HG02642 (cell line): Measurements from ENCODE around the gene SLC32A1.

Experiments used
- ATAC-seq: cut with Tn5 transposase; IDR thresholded peaks from one replicate; pipeline ENCODE4 v1.9.1; 2021; ENCODE audit warnings: mild to moderate bottlenecking; ENCODE audit not compliant: unreplicated experiment, poor library complexity

SLC32A1 gene

GRCh38 chr20:38723848-38724625 is at the start of gene SLC32A1:
Gene SLC32A1 (plus strand): TSS chr20:38724486. CDS start chr20:38724725, 239 bp downstream.
- ATAC-seq, result no peak

DNA sequence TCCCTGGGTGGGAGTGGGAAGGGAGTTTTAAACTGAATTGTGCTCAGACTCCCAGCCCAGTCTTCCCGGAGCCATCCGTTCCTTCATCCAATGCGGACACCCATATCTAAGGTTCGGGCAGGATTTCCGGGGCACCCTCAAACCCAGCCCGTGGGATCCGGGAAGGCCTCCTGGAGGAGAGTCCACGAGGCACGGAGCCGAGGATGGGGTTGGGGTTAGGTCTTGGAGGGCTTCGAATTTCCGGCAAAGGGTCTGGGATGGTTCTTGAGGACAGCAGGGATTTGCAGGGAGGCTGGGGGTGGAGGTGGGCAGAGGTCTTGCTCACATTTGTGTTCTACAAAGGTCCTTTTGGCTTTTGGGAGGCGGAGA is 49.5 kb upstream of the SLC32A1 start:
- no peak for ATAC-seq

DNA sequence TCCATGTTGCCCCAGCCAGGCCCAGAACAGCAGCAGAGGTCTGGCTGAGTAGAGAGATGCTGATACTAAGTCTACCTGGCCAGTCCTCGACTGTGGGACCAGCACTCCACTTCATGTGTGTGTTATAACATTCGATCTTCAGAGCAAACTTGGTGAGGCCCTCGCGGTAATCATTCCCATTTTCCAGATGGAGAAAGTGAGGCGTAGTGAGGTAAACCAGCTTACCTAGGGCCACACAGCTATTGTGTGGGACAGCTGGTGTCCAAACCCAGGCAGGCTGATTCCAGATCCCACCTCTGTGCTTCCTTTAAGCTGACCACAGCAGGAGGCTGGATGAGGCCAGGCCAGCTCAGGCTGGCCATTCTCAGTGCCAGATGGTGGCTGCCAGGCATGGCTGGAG is 47.7 kb upstream of the SLC32A1 start:
- ATAC-seq, result no peak

DNA sequence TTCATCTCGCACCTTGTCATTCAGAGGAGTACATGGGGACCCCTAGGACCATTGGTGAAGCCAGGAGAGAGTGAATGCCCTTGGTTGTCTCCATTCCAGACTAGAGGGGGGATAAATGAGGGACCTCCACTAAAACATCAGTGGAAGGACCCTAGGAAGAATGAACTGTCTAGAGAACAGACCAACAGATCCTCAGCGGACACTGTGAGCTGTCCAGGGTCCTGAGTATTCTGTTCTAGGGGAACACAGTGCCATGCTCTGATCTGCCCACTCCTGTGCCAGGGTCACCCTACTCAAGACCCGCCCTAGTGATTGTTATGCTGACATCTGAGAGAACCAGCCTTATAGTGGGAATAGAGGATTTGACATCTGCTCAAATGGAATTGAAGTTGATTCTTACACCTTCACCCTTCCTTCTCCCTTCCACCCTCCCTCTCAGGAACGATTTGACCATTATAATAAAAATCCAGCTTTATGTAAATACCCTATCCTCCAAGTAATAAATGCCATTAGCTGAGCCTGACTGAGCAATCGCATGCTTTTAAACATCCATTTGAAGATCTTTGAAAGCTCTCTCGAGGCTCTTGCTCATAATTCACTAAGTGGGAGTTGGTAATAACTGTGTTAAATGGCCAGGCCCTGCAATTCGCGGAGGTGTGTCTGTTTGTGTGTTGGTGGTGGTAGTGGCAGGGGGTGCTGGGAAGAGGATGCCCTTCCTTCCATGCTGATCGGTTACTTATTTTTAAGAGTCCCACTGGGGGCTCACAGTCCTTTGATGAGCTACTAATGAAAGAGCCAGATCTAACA is 43.6 kb upstream of the SLC32A1 start:
- no peak for ATAC-seq

GRCh38 chr20:38685271-38685670 is 39.0 kb upstream of the SLC32A1 start:
- no peak for ATAC-seq

DNA sequence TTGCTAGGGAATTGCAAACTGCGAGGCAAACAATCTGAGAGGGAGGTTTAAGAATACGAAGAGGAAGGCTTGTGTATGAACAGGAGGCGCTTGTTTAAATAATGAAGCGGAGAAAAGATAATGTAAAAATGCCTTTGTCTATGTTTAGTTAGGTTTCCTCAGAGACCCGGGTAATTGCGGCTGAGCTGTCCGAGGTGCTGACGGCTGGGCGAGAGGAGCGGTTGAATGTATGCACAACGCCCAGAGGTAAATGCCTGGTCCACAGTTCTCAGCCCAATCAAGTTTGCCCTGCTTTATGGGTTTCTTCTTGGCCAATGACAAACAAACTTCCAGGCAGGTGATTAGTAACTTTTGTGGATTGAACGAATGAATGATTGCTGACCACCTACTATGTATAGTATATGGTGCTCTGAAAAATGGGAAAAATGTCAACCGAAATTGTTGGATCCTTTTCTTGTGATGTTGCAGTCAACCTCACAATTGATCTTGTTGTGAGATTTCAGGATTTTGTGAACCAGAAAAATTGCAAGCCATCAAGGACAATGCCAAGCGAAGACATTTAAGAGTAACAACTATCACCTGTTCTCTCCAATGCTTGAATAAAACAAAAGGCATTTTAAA is 38.3 kb upstream of the SLC32A1 start:
- ATAC-seq, result no peak

DNA sequence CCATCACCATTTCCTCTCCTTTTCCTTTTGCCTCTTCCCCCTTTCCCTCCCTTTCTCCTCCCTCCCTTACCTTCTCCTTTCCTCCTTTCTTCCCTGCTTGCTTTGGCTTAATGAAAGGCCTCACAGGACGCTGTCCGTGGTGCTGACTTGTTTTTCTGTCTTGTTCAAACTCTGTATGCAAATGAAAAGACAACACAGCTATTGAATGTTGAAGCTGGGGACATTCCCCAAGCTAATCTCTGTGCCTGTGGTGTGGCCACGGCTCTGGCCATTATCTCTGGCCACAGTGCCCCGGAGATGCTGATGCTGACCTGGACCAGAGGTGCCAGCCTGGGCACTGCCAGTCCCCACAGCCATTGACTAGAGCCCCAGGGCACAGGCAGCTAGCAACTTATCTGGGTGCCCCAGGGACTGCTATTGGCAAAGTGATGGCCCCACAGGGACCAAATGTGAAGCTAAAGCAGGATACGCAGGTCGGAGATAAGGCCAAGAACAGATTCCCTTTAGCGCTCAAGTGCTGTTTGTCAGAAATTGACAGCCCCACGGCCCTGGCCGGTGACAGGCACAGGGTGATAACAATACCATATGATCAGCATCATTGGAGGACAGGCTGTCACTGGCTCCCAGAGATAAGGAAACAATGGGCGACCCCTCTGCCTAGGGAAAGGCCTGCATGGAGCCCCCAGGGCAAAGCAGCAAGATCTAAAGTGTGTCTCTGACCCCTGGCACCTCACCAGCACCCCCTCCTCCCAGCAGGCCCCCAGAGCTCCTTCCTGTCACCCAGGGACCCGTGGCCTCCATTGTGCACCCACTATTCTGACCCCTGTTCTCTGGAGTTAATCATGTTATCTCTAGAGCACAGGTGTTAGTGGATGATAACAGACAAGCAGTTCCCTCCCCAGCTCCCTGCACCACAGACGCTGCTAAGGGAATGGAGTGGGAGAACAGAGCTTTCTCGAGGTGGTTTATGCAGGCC is 31.6 kb upstream of the SLC32A1 start:
- ATAC-seq, result no peak

- no peak for ATAC-seq
These were observed 27.0 kb upstream of the SLC32A1 start for GRCh38 chr20:38697306-38697705.

- ATAC-seq, result no peak
These were observed 25.7 kb upstream of the SLC32A1 start for GRCh38 chr20:38698541-38698940.

DNA sequence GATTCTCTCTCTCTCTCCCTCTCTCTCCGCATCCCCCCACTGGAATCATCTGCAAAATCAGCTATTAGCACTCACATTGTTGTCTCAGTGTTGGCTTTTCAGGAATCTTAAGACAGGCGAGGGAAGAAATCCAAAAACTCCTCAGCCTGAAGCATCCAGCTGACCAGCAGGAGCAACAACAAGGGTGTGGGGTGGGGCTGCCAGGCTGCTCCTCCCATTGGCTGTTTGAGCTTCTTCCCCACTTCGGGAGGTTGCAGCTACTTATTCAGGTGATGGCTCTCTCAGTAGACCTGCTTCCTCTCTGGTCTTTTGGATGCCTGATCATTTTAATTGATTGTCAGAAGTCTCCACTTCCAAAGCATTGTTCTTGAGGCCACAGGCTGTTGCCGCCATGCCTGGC is 24.1 kb upstream of the SLC32A1 start:
- ATAC-seq, result no peak

DNA sequence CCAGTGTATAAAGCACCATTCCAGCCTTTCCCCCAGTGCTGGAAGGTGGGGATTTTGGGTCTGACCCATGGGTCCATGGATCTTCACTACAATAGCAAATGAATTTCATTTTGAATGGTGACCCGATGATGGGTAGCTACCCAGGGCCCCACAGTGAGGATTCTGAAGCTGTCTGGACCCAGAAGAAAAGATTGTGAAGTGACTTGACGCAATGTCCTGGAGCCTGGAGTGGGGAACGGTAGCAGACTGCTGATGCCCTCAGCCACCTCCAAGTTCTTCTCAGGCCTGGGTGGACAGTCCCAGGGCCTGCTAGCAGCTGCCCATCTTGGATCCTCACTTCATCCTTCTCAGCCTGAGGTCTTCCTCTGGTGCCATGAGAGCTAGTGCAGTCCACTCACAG is 23.4 kb upstream of the SLC32A1 start:
- no peak for ATAC-seq

DNA sequence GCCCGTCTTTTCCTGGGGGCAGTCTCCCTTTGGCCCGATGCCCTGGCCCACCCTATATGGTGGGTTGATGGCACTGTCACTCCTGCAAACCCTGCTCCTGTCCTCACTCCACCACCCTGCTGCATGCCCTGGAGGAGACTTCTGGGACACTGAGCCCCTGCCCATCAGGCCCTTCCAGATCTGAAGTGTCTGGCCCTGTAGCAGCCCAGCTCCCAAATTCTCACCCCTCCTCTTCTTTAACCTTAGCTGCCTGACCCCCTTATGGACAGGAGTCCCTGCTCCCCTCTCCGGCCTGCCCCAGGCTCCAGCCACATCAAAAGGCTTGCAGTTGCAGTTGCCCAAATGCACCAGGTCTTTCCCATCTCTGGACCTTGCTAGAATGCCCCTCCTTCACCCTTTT is 20.8 kb upstream of the SLC32A1 start:
- ATAC-seq, result no peak

GRCh38 chr20:38704136-38704535 is 20.1 kb upstream of the SLC32A1 start:
- no peak for ATAC-seq

- ATAC-seq, result no peak
These were observed 17.8 kb upstream of the SLC32A1 start for GRCh38 chr20:38706509-38706908.

DNA sequence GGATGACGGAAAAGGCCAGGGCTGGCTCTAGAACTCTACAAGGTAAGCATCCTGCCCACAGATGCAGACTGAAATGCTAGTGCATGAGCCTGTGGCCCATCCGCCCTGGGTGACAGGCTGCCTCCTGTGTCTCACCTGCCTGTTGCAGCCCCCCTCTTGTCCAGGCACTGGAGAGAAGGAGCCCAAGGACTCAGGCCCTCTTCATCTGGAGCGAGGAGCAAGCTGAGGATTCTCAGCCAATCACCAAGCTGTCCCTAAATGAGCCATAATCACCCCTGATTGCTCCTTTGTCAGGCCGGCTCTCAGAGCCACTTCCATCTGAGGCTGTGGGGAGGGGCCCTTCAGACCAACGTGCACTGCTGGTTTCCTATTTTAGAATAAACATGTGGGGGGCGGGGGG is 10.0 kb upstream of the SLC32A1 start:
- no peak for ATAC-seq

DNA sequence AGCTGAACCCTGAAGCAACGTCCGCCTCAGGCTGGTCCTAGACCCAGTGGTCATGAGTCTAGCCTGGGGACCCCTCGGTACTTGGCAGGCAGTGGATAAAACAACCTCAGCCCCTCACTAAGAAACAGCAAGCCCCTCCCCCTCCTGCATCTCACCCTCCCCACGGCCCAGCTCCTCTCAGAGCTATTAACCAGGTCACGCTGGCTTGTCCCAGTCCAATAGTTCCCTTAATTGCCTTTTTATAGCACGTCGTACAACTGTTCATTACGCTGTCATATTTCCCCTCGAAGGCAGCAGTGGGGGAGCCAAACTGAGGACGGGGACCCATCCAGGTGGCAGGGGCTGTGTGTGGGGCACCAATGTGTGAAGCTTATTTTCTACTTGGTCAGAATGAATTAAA is 8.6 kb upstream of the SLC32A1 start:
- ATAC-seq, result no peak

- no peak for ATAC-seq
These were observed 1.6 kb upstream of the SLC32A1 start for GRCh38 chr20:38722683-38723016.

DNA sequence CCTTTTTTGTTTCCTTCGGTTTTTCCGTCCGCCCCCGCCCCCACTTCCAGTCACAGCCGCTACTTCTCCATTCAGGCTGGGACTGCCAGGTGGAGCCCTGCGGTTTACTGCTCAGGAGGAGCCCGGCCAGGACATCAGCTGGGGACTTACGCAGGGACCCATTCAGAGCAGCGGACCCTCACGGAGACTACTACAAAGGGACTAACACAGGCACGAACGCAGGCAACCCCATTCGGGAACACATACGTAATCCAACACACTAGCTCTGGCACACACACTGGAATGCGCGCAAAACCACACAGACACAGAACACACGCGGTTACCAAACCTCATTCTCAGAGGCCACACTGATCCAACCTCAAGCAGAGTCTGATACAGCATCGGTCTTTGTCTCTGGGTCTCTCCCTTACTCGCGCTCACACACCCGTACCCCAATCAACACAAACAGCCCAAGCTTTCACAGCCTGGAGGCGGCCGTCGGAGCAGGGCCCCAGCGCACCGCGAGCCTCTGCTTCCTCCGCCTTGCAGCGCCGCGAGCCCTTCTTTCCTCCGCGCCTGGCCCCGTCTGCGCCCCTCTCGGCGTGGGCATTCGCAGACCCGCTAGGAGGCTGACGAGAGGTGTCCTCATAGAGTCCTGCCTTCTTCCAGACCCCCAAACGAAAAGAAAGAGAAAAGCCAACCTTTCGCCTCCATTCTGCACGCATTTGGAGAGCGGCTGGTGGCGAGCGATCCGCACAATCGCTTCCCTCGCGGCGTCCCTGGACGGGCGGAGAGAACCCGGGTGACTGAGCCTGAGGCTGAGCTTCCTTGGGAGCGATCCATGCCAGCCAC is 1.1 kb upstream of the SLC32A1 start:
- no peak for ATAC-seq

DNA sequence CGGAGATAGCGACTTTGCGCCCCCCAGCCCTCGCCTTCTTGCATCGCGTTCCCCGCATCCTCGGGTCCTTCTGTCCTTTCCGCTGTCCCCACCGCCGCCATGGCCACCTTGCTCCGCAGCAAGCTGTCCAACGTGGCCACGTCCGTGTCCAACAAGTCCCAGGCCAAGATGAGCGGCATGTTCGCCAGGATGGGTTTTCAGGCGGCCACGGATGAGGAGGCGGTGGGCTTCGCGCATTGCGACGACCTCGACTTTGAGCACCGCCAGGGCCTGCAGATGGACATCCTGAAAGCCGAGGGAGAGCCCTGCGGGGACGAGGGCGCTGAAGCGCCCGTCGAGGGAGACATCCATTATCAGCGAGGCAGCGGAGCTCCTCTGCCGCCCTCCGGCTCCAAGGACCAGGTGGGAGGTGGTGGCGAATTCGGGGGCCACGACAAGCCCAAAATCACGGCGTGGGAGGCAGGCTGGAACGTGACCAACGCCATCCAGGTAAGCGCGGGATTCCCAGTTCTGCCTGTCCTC is 401 bp downstream of the SLC32A1 start:
- no peak for ATAC-seq
